Brain microvascular endothelial cell (primary cell): Measurements from ENCODE around the gene KHNYN.

Experiments used
- DNase-seq: peaks from one replicate; pipeline ENCODE4 v3.0.0-alpha.2; 2020
- H3K27ac ChIP-seq: fragments of 250-450 bp; sonication (Bioruptor Pico); 2 replicates; pipeline ENCODE4 v1.5.1; 2020; ENCODE audit warnings: mild to moderate bottlenecking, moderate library complexity
- H3K27me3 ChIP-seq: fragments of 250-450 bp; sonication (Bioruptor Pico); replicated peaks from 2 replicates; pipeline ENCODE4 v1.5.1; 2020; ENCODE audit warnings: mild to moderate bottlenecking
- H3K36me3 ChIP-seq: fragments of 250-450 bp; sonication (Bioruptor Pico); replicated peaks from 2 replicates; pipeline ENCODE4 v1.5.1; 2020; ENCODE audit warnings: mild to moderate bottlenecking
- H3K4me3 ChIP-seq: 2 replicates; pipeline ENCODE4 v1.5.1; 2011; ENCODE audit warnings: low read depth, mild to moderate bottlenecking, control low read depth, low read length, moderate library complexity
- in situ Hi-C: cut with HindIII; loops from 2 replicates; pipeline ENCODE4 v1.10.0; 2017; ENCODE audit warnings: low sequenced_read_pairs, low pct_ligation_motif_present
- TF ChIP-seq, protein P1 (sequence below): IDR thresholded peaks from 2 replicates; pipeline ENCODE4 v1.5.1; 2011; ENCODE audit warnings: low read depth, mild to moderate bottlenecking, moderate library complexity, low read length, control low read depth, inconsistent platforms; ENCODE audit errors: missing control alignments

KHNYN gene

DNA sequence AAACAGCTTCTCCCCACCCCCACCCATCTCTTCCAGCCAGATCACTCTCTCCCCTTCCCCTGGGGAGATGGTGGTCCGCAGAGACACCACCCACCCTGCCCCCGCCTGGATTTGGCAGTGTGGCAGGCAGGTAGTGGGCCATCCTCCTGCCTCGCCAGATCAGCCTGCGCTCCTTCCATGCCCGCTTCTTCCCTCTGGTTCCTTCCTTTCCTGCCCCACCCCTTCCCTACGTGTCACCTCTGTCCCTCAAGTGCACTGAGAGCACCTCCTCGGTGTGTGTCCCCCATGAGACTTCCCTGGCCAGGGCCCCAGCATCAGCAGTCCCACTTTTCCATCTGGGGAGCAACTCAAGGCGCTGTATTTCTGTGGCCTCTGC, 30.3 kb upstream of the KHNYN start:
- no peak for DNase-seq
- TF ChIP-seq, protein P1, sequence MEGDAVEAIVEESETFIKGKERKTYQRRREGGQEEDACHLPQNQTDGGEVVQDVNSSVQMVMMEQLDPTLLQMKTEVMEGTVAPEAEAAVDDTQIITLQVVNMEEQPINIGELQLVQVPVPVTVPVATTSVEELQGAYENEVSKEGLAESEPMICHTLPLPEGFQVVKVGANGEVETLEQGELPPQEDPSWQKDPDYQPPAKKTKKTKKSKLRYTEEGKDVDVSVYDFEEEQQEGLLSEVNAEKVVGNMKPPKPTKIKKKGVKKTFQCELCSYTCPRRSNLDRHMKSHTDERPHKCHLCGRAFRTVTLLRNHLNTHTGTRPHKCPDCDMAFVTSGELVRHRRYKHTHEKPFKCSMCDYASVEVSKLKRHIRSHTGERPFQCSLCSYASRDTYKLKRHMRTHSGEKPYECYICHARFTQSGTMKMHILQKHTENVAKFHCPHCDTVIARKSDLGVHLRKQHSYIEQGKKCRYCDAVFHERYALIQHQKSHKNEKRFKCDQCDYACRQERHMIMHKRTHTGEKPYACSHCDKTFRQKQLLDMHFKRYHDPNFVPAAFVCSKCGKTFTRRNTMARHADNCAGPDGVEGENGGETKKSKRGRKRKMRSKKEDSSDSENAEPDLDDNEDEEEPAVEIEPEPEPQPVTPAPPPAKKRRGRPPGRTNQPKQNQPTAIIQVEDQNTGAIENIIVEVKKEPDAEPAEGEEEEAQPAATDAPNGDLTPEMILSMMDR: no peak
- H3K27me3 ChIP-seq: no peaks in the 10 kb centered on the region
- peak overlapping the region; percentile 65 for H3K4me3 ChIP-seq
- H3K36me3 ChIP-seq: no peaks in the 10 kb centered on the region
- in situ Hi-C loops: no loop called here
- no peak overlapping the region for H3K27ac ChIP-seq

- in situ Hi-C loops: no loop called here
- Histone ChIP-seq H3K36me3 (no peaks in the 10 kb centered on the region), H3K27ac (no peak overlapping the region), H3K4me3 (peak overlapping the region; percentile 65), H3K27me3 (no peaks in the 10 kb centered on the region)
- DNase-seq: no peak
- TF ChIP-seq, protein P1: no peak
Observed at GRCh38 chr14:24399999-24400718, 29.6 kb upstream of the KHNYN start.

- no peaks in the 10 kb centered on the region for H3K27me3 ChIP-seq
- in situ Hi-C loops: no loop called here
- no peak for DNase-seq
- H3K4me3 ChIP-seq: no peak overlapping the region
- H3K36me3 ChIP-seq: no peaks in the 10 kb centered on the region
- no peak overlapping the region for H3K27ac ChIP-seq
- TF ChIP-seq, protein P1: no peak
Observed at GRCh38 chr14:24401810-24402702, 27.7 kb upstream of the KHNYN start.

- Histone ChIP-seq H3K27me3 (no peaks in the 10 kb centered on the region), H3K27ac (no peak overlapping the region), H3K4me3 (no peak overlapping the region), H3K36me3 (no peaks in the 10 kb centered on the region)
- in situ Hi-C loops: no loop called here
- no peak for DNase-seq
- TF ChIP-seq, protein P1: no peak
Observed at GRCh38 chr14:24403294-24403998, 26.3 kb upstream of the KHNYN start.

DNA sequence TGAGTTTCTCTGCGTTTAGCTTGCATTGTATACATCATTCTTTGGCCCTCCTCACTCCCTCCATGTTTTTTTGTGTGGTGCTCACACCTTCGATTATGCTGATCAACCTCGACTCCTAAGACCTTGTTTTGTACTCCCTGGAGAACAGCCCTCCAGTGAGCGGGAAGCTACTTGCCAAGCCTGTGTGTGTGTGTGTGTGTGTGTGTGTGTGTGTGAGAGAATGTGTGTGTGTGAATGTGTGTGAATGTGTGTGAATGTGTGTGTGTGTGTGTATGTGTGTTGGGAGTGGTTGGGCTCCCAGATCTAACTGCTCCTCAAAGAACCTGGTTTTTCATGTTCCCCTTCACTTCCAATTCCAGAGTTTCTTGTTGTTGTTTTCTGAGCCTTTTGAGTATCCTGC, 24.9 kb upstream of the KHNYN start:
- TF ChIP-seq, protein P1: no peak
- Histone ChIP-seq H3K27ac (no peak overlapping the region), H3K4me3 (no peak overlapping the region), H3K36me3 (no peaks in the 10 kb centered on the region), H3K27me3 (no peaks in the 10 kb centered on the region)
- in situ Hi-C loops: no loop called here
- no peak for DNase-seq
